GM06990 (cell line): ENCODE measurements around the gene ADAM21.
A peak's percentile ranks its signal among the peaks of the same experiment; 100 is the strongest.
"Not testable (repeated sequence)": the region's sequence is repeated elsewhere in the genome, so short reads cannot be mapped to it uniquely, and the experiment has no call there.

Source experiments
- DNase-seq: peaks from one replicate; pipeline ENCODE4 v3.0.0-alpha.2; 2011; ENCODE audit not compliant: insufficient read length; ENCODE audit errors: extremely low read depth
- H3K27me3 ChIP-seq: replicated peaks from 2 replicates; pipeline ENCODE4 v1.6.0; 2011; ENCODE audit warnings: low read length; ENCODE audit not compliant: control insufficient read depth, insufficient read depth
- H3K36me3 ChIP-seq: 2 replicates; pipeline ENCODE4 v1.5.1; 2011; ENCODE audit warnings: low read length; ENCODE audit not compliant: control insufficient read depth, insufficient read depth
- H3K4me3 ChIP-seq: replicated peaks from 2 replicates; pipeline ENCODE4 v1.5.1; 2011; ENCODE audit warnings: low read depth, mild to moderate bottlenecking, control low read depth, low read length
- CTCF ChIP-seq: IDR thresholded peaks from 2 replicates; pipeline ENCODE4 v1.5.1; 2011; ENCODE audit warnings: low read length, control low read depth, mild to moderate bottlenecking, inconsistent platforms; ENCODE audit not compliant: insufficient read depth, poor library complexity, severe bottlenecking

ADAM21 gene

DNA sequence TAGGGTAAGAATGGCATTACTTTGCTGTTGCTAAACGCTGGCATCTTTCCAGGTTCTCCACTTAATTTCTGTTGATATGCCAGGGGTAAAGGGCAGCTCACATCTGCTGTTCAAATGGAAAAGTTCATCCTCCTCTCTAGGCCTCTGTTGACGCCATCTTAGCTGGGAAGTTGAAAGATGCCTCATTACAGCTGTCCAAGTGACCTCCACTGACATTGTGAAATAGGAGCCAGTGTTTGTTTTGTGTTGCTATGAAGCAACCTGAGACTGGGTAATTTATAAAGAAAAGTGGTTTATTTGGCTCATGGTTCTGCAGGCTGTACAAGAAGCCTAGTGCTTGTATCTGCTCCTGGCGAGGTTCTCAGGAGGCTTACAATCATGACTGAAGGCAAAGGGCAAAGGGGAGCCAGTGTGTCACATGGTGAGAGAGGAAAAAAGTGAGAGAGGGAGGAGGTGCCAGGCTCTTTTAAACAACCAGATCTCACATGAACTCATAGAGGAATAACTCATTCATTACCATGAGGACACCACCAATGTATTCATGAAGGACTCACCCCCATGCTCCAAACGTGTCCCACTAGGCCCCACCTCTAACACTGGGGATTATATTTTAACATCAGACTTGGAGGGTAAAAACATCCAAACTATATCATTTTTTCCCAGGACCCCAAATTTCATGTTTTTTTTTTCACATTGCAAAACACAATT lies 3.2 kb upstream of the ADAM21 start:
- TF ChIP-seq CTCF: no peak
- H3K27me3 ChIP-seq: no peaks in the 10 kb centered on the region
- DNase-seq: no peak
- H3K4me3 ChIP-seq: no peak overlapping the region
- H3K36me3 ChIP-seq: no peaks in the 10 kb centered on the region

- no peak for DNase-seq
- Histone ChIP-seq H3K4me3 (no peak overlapping the region), H3K27me3 (no peaks in the 10 kb centered on the region), H3K36me3 (no peaks in the 10 kb centered on the region)
- TF ChIP-seq CTCF: no peak
Measured at GRCh38 chr14:70454731-70455130, 2.8 kb downstream of the ADAM21 start.

- H3K36me3 ChIP-seq: no peaks in the 10 kb centered on the region
- DNase-seq: peak; percentile 18
- no peak overlapping the region for H3K4me3 ChIP-seq
- no peak for TF ChIP-seq CTCF
- H3K27me3 ChIP-seq: no peaks in the 10 kb centered on the region
Measured at GRCh38 chr14:70468731-70469130, 16.8 kb downstream of the ADAM21 start.

DNA sequence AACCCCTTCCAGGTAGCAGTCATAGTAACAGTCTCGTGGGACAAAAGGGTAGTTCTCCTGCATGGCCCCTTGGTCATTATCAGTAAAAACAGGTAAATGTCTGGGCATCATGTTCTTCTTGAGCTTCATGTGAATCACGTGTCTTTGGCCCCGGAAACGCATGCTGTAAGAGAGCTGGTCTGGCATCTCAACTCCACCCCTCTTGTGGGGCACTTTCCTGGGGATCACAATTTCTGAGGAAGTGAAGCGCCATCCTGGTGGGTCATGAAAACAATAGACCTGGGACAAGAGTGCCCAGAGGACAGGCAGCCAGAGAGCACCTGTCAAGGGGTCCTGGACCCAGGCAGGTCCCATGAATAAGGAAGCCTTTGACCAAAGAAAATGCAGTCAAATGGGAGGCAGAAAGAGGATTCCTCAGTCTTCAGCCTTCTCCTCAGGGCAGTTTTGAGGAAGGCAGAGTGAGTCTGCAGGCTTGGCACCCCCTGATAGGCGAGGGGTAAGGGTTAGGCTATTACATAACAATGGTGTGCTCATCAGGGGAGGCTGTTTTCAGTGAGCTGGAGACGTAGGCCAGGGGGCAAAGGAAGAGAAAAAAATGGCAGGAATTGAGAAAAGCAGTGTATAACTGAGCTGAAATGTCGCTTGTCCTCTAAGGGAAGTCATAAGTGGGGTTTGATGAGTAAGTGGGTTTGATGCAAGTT lies 19.0 kb downstream of the ADAM21 start:
- not testable (repeated sequence) for DNase-seq, H3K27me3 ChIP-seq

DNA sequence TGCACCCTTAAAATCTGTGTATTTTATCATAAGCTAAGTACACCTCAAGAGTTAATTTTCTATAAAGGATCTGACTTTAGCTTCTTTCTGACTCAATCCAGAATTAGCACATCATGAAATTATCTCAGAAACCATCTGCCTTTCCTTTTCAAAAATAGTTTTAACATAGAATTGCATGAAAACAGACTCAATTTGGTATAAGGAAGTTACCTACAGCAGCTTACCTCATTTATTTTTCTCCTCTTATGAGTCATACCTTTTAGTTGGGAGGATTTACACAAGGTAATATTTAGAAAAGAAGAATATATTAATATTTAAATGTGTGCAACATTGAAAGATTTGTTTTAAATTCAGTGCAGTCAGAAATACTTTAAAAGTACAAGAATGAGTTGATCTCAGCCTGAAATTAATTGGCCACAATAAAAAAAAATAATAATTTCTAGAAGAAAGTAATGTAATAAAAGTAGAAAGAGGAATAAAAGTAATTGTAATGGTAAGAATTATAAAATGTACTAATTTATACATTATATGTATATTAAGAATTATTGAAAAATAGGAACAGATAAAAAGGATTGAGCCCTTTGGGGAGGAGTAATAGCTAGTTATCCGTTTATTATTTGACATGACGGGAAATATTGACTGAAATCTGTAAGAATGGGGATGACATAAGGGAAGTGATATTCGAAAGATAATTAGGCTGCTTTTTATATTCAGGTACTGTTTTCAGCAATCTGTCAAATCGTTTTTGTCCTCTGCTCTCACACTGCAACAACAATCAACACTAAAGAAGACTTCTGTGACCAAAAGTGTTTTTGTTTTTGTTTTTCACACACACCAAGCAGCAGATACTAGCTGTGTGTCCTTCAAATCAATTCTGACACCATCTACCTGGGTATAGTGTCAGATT lies 20.5 kb downstream of the ADAM21 start:
- H3K36me3 ChIP-seq: no peaks in the 10 kb centered on the region
- no peak for TF ChIP-seq CTCF
- DNase-seq: peak; percentile 71
- H3K27me3 ChIP-seq: no peaks in the 10 kb centered on the region
- no peak overlapping the region for H3K4me3 ChIP-seq

More for the DNA sequence above, 19.0 kb downstream of the ADAM21 start:
- H3K36me3 ChIP-seq, H3K4me3 ChIP-seq: not testable (repeated sequence)

GRCh38 chr14:70473825-70474224 lies 21.9 kb downstream of the ADAM21 start:
- H3K4me3 ChIP-seq: no peak overlapping the region
- no peaks in the 10 kb centered on the region for H3K27me3 ChIP-seq
- no peak for DNase-seq
- TF ChIP-seq CTCF: no peak
- no peaks in the 10 kb centered on the region for H3K36me3 ChIP-seq

- H3K27me3 ChIP-seq, H3K36me3 ChIP-seq, DNase-seq: not testable (repeated sequence)
Measured at GRCh38 chr14:70475459-70475858, 23.5 kb downstream of the ADAM21 start.

DNA sequence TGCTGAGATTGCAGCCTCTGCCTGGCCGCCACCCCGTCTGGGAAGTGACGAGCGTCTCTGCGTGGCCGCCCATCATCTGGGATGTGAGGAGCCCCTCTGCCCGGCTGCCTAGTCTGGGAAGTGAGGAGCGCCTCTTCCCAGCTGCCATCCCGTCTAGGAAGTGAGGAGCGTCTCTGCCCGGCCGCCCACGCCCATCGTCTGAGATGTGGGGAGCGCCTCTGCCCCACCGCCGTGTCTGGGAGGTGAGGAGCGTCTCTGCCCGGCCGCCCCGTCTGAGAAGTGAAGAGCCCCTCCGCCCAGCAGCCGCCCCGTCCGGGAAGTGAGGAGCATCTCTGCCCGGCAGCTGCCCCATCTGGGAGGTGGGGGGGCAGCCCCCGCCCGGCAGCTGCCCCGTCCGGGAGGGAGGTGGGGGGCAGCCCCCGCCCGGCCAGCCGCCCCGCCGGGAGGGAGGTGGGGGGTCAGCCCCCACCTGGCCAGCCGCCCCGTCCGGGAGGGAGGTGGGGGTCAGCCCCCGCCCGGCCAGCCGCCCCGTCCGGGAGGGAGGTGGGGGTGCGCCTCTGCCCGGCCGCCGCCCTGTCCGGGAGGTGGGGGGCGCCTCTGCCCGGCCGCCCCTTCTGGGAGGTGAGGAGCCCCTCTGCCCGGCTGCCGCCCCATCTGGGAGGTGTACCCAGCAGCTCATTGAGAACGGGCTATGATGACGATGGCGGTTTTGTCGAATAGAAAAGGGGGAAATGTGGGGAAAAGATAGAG lies 25.6 kb downstream of the ADAM21 start:
- H3K27me3 ChIP-seq, H3K36me3 ChIP-seq, H3K4me3 ChIP-seq, DNase-seq: not testable (repeated sequence)

More at GRCh38 chr14:70475459-70475858, 23.5 kb downstream of the ADAM21 start:
- H3K4me3 ChIP-seq: not testable (repeated sequence)
